ENCODE measurements around the gene GPC1. TPM values are rescaled to one million over a fixed set of nuclear protein-coding genes. Genes with fewer than 3 reads are reported as not detected.

Gene GPC1
- total RNA-seq, 1 donor from 2014 or later, result 252 TPM

DNA sequence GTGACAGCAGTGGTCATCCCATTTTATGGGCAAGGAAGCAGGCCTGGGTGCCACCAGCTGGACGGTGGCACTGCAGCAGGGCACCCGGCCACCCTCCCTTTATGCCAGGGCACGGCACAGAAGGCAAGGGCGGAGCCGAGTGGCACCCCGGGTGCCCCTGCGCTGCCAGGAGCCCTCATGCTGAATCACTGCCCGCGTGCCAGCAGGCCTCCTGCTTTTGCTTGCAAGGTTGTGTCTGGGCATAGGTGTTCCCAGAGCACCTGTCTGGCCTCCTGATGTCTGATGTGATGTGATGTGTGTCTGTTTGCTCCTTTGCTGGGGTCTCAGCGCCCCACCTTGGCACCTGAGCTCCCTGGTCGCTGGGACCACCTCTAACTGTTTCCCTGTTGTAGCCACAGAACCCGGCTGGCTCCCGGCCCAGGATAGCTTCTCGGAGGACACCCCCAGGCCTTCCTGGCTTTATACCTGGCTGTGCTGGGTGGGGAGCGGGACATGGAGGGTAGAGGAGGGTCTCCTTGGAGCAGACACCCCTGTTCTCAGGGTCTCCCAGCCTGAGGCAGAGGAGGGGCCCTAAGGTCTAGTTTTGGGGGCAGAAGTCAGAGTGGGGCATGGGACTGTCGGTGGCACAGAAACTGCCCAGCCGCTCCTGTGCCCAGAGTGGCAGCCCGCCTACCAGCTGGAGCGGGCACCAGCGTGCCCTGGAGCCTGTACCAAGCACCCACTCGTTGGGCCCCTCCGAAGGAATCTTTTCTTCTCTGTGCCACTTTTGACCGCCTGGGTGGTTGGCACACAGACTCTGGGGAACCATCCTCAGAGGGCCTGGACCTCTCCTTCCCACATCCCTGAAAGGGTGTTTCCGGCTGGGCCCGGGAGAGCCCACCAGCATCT lies 3.6 kb downstream of the GPC1 start:
- Histone ChIP-seq H3K79me2 (ENCODE audit: insufficient read depth, low read length) (peaks cover 83% of the 10 kb centered on the region), H2AFZ (ENCODE audit: low read depth, low read length) (no peak overlapping the region), H3K4me1 (ENCODE audit: insufficient read depth, low read length) (peaks cover 34% of the 10 kb centered on the region), H3K4me3 (ENCODE audit: insufficient read depth, low read depth, low read length) (no peak overlapping the region), H4K20me1 (ENCODE audit: insufficient read depth, low read length) (peaks cover 76% of the 10 kb centered on the region), H3K27me3 (ENCODE audit: insufficient read depth, low read length) (no peaks in the 10 kb centered on the region), H3K27ac (ENCODE audit: low read depth, low read length) (no peak overlapping the region), H3K36me3 (ENCODE audit: insufficient read depth, low read length) (no peaks in the 10 kb centered on the region), H3K9me3 (ENCODE audit: insufficient read depth, low read depth, low read length) (no peaks in the 10 kb centered on the region), H3K9ac (ENCODE audit: low read length) (peak overlapping the region; percentile 90), H3K4me2 (ENCODE audit: low read length) (peak overlapping the region; percentile 100)
- H3K36me3 Mint-ChIP-seq (ENCODE audit: low read depth, unreplicated experiment), result no peaks in the 10 kb centered on the region
- no peaks in the 10 kb centered on the region for H3K27me3 Mint-ChIP-seq (ENCODE audit: low read depth, unreplicated experiment)
- no peak for DNase-seq (ENCODE audit: low read depth)
- no peak for FAIRE-seq
- H3K9me3 Mint-ChIP-seq (ENCODE audit: unreplicated experiment), result no peaks in the 10 kb centered on the region
- H3K4me1 Mint-ChIP-seq (ENCODE audit: low read depth, unreplicated experiment), result peaks cover 2% of the 10 kb centered on the region
- peak overlapping the region; percentile 83 for H3K4me3 Mint-ChIP-seq (ENCODE audit: unreplicated experiment)
- H3K27ac Mint-ChIP-seq (ENCODE audit: unreplicated experiment), result no peak overlapping the region
- TF ChIP-seq EZH2 (IDR thresholded peaks at IDR 0.05; ENCODE audit: insufficient read depth, low read length), result no peak
- TF ChIP-seq, protein P1, sequence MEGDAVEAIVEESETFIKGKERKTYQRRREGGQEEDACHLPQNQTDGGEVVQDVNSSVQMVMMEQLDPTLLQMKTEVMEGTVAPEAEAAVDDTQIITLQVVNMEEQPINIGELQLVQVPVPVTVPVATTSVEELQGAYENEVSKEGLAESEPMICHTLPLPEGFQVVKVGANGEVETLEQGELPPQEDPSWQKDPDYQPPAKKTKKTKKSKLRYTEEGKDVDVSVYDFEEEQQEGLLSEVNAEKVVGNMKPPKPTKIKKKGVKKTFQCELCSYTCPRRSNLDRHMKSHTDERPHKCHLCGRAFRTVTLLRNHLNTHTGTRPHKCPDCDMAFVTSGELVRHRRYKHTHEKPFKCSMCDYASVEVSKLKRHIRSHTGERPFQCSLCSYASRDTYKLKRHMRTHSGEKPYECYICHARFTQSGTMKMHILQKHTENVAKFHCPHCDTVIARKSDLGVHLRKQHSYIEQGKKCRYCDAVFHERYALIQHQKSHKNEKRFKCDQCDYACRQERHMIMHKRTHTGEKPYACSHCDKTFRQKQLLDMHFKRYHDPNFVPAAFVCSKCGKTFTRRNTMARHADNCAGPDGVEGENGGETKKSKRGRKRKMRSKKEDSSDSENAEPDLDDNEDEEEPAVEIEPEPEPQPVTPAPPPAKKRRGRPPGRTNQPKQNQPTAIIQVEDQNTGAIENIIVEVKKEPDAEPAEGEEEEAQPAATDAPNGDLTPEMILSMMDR (IDR thresholded peaks at IDR 0.05; ENCODE audit: insufficient read depth, low read depth, low read length), result no peak

DNA sequence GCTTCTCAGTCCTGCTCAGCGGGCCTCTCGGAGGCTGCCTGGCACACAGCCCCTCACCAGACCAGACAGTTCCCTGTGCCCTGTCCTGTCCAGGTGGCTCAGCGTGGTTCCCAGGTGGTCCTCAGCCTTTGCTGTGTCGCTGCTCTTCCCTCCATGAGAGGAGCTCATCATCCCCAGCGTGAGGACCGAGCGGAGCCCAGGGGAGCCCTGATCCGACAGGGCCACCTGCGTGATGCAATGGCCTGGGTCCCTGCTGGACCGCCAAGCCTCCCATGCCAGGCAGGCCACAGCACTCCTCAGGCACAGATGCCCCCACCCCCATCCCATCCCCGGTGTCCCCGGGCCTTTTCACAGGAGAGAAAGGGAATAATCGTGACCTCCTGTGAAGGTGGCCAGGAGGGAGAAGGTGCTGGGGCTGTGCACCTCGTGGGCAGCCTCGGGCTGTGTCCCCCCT lies 4.3 kb downstream of the GPC1 start:
- Histone ChIP-seq H3K4me1 (ENCODE audit: insufficient read depth, low read length) (peaks cover 27% of the 10 kb centered on the region), H3K27me3 (ENCODE audit: insufficient read depth, low read length) (no peaks in the 10 kb centered on the region), H3K27ac (ENCODE audit: low read depth, low read length) (no peak overlapping the region), H3K4me3 (ENCODE audit: insufficient read depth, low read depth, low read length) (no peak overlapping the region), H3K4me2 (ENCODE audit: low read length) (no peak overlapping the region), H2AFZ (ENCODE audit: low read depth, low read length) (no peak overlapping the region), H3K79me2 (ENCODE audit: insufficient read depth, low read length) (peaks cover 90% of the 10 kb centered on the region), H3K36me3 (ENCODE audit: insufficient read depth, low read length) (no peaks in the 10 kb centered on the region), H4K20me1 (ENCODE audit: insufficient read depth, low read length) (peaks cover 83% of the 10 kb centered on the region), H3K9me3 (ENCODE audit: insufficient read depth, low read depth, low read length) (no peaks in the 10 kb centered on the region), H3K9ac (ENCODE audit: low read length) (no peak overlapping the region)
- TF ChIP-seq, protein P1 (IDR thresholded peaks at IDR 0.05; ENCODE audit: insufficient read depth, low read depth, low read length), result no peak
- TF ChIP-seq EZH2 (IDR thresholded peaks at IDR 0.05; ENCODE audit: insufficient read depth, low read length), result no peak
- Mint-ChIP-seq H3K4me1 (ENCODE audit: low read depth, unreplicated experiment) (peaks cover 2% of the 10 kb centered on the region), H3K27ac (ENCODE audit: unreplicated experiment) (no peak overlapping the region), H3K36me3 (ENCODE audit: low read depth, unreplicated experiment) (no peaks in the 10 kb centered on the region), H3K9me3 (ENCODE audit: unreplicated experiment) (no peaks in the 10 kb centered on the region), H3K4me3 (ENCODE audit: unreplicated experiment) (no peak overlapping the region), H3K27me3 (ENCODE audit: low read depth, unreplicated experiment) (no peaks in the 10 kb centered on the region)
- DNase-seq (ENCODE audit: low read depth) (no peak), FAIRE-seq (no peak)

DNA sequence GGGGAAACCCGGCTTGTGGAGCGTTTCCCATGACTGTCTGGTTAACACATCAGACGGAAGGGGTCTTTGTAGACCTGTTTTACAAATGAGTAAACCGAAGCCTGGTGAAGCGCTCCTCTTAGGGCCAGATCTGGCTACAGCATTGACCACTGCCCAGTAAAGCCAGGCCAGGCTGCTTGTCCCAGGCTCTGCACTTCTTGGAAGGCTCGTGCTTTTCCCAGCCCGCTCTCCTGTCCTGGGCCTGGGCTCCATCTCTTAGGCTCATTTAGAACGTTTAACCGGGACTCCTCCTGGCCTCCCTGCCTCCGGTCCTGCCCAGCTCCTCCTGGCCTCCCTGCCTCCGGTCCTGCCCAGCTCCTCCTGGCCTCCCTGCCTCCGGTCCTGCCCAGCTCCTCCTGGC lies 4.8 kb downstream of the GPC1 start:
- FAIRE-seq (no peak), DNase-seq (ENCODE audit: low read depth) (no peak)
- H3K27ac Mint-ChIP-seq (ENCODE audit: unreplicated experiment), result no peak overlapping the region
- peaks cover 25% of the 10 kb centered on the region for H3K4me1 ChIP-seq (ENCODE audit: insufficient read depth, low read length)
- H3K9ac ChIP-seq (ENCODE audit: low read length), result no peak overlapping the region
- H3K27me3 Mint-ChIP-seq (ENCODE audit: low read depth, unreplicated experiment), result no peaks in the 10 kb centered on the region
- H2AFZ ChIP-seq (ENCODE audit: low read depth, low read length), result no peak overlapping the region
- H3K27ac ChIP-seq (ENCODE audit: low read depth, low read length), result no peak overlapping the region
- peaks cover 2% of the 10 kb centered on the region for H3K4me1 Mint-ChIP-seq (ENCODE audit: low read depth, unreplicated experiment)
- H3K27me3 ChIP-seq (ENCODE audit: insufficient read depth, low read length), result no peaks in the 10 kb centered on the region
- H3K4me3 ChIP-seq (ENCODE audit: insufficient read depth, low read depth, low read length), result no peak overlapping the region
- H3K4me3 Mint-ChIP-seq (ENCODE audit: unreplicated experiment), result no peak overlapping the region
- no peaks in the 10 kb centered on the region for H3K36me3 Mint-ChIP-seq (ENCODE audit: low read depth, unreplicated experiment)
- no peak overlapping the region for H3K4me2 ChIP-seq (ENCODE audit: low read length)
- H3K9me3 Mint-ChIP-seq (ENCODE audit: unreplicated experiment), result no peaks in the 10 kb centered on the region
- no peak for TF ChIP-seq EZH2 (IDR thresholded peaks at IDR 0.05; ENCODE audit: insufficient read depth, low read length)
- TF ChIP-seq, protein P1 (IDR thresholded peaks at IDR 0.05; ENCODE audit: insufficient read depth, low read depth, low read length), result no peak
- H3K9me3 ChIP-seq (ENCODE audit: insufficient read depth, low read depth, low read length), result no peaks in the 10 kb centered on the region
- peaks cover 95% of the 10 kb centered on the region for H3K79me2 ChIP-seq (ENCODE audit: insufficient read depth, low read length)
- H3K36me3 ChIP-seq (ENCODE audit: insufficient read depth, low read length), result no peaks in the 10 kb centered on the region
- peaks cover 88% of the 10 kb centered on the region for H4K20me1 ChIP-seq (ENCODE audit: insufficient read depth, low read length)

All from astrocyte (in vitro differentiated cells and primary cell).